Renal cortical epithelial cell (primary cell): ENCODE results near the gene RNF146. TPM values are rescaled to one million over a fixed set of nuclear protein-coding genes. Genes with fewer than 3 reads are reported as not detected.
A peak's percentile ranks its signal among the peaks of the same experiment; 100 is the strongest.
"Not testable (repeated sequence)": the region's sequence is repeated elsewhere in the genome, so short reads cannot be mapped to it uniquely, and the experiment has no call there.

Source experiments
- DNase-seq: peaks from one replicate; pipeline ENCODE4 v3.0.0-alpha.2; 2011; ENCODE audit warnings: low read depth
- total RNA-seq: library from RNA; depleted of rRNA; stranded (reverse); fragments of >200 nt; gene quantifications from 2 replicates; pipeline ENCODE4 v1.2.3, GENCODE V29; 2014

Gene RNF146
- total RNA-seq, 1 donor from 2014 or later: 59.7 TPM

- no peak for DNase-seq
Measured at GRCh38 chr6:127288705-127289104, 22.0 kb downstream of the RNF146 start.

- no peak for DNase-seq
Measured at GRCh38 chr6:127289934-127290333, 23.3 kb downstream of the RNF146 start.

- DNase-seq: no peak
Measured at GRCh38 chr6:127290391-127291265, 24.0 kb downstream of the RNF146 start.

- DNase-seq: peak; percentile 54
Measured at GRCh38 chr6:127291495-127291894, 24.8 kb downstream of the RNF146 start.

- no peak for DNase-seq
Measured at GRCh38 chr6:127297502-127298070, 30.9 kb downstream of the RNF146 start.

- DNase-seq: no peak
Measured at GRCh38 chr6:127298475-127298874, 31.8 kb downstream of the RNF146 start.

- no peak for DNase-seq
Measured at GRCh38 chr6:127299522-127300240, 33.0 kb downstream of the RNF146 start.

GRCh38 chr6:127300411-127300810 is 33.7 kb downstream of the RNF146 start:
- DNase-seq: peak; percentile 47

GRCh38 chr6:127301199-127301700 is 34.6 kb downstream of the RNF146 start:
- DNase-seq: no peak

GRCh38 chr6:127302728-127303660 is 36.3 kb downstream of the RNF146 start:
- peak; percentile 54 for DNase-seq

GRCh38 chr6:127303917-127304316 is 37.3 kb downstream of the RNF146 start:
- DNase-seq: no peak

GRCh38 chr6:127305741-127306140 is 39.1 kb downstream of the RNF146 start:
- DNase-seq: no peak

GRCh38 chr6:127317388-127318128 is 50.9 kb downstream of the RNF146 start:
- DNase-seq: no peak

GRCh38 chr6:127319686-127320085 is 53.0 kb downstream of the RNF146 start:
- no peak for DNase-seq

GRCh38 chr6:127328043-127328609 is 61.5 kb downstream of the RNF146 start:
- DNase-seq: peak; percentile 55

GRCh38 chr6:127331256-127331655 is 64.6 kb downstream of the RNF146 start:
- DNase-seq: not testable (repeated sequence)

- DNase-seq: no peak
Measured at GRCh38 chr6:127332383-127332961, 65.8 kb downstream of the RNF146 start.
